Type B pancreatic cell (in vitro differentiated cells): ENCODE results near the gene SMIM24. TPM values are rescaled to one million over a fixed set of nuclear protein-coding genes. Genes with fewer than 3 reads are reported as not detected.
"Not testable (repeated sequence)": the region's sequence is repeated elsewhere in the genome, so short reads cannot be mapped to it uniquely, and the experiment has no call there.

ENCODE experiments used
- DNase-seq: peaks from one replicate; pipeline ENCODE4 v3.0.0; 2021; ENCODE audit warnings: mixed read lengths; ENCODE audit not compliant: unreplicated experiment; ENCODE audit errors: extremely low spot score
- H3K27ac Mint-ChIP-seq: 2 replicates; pipeline ENCODE4 v1.8.0; 2021; ENCODE audit warnings: mild to moderate bottlenecking, mixed read lengths
- H3K27me3 Mint-ChIP-seq: 2 replicates; pipeline ENCODE4 v1.8.0; 2021; ENCODE audit warnings: mixed read lengths
- H3K36me3 Mint-ChIP-seq: 2 replicates; pipeline ENCODE4 v1.8.0; 2021; ENCODE audit warnings: mixed read lengths
- H3K4me1 Mint-ChIP-seq: one replicate; pipeline ENCODE4 v1.8.0; 2021; ENCODE audit warnings: mixed read lengths; ENCODE audit not compliant: unreplicated experiment
- H3K4me3 Mint-ChIP-seq: 2 replicates; pipeline ENCODE4 v1.8.0; 2021; ENCODE audit warnings: mild to moderate bottlenecking, mixed read lengths
- H3K9me3 Mint-ChIP-seq: 2 replicates; pipeline ENCODE4 v1.8.0; 2021; ENCODE audit warnings: mixed read lengths
- CTCF ChIP-seq: fragments of 200-600 bp; sonication (generic); conservative IDR thresholded peaks from 2 replicates; pipeline ENCODE4 v1.5.0; 2021; ENCODE audit warnings: antibody characterized with exemption, mild to moderate bottlenecking
- long read RNA-seq: library from polyadenylated mRNA; unstranded; transcript quantifications from one replicate; pipeline ENCODE4 v2.0.0, GENCODE V29; 2020
- total RNA-seq: library from RNA; stranded (reverse); gene quantifications from 2 replicates; pipeline ENCODE4 v1.2.1, GENCODE V29; 2021; ENCODE audit warnings: low replicate concordance

Gene SMIM24
- total RNA-seq, result 7.0 and 21.9 TPM in 2 replicates
- long read RNA-seq, transcript SMIM24-201 (4 exons, 1,329 nt), result major isoform, 12 of 13 reads
- long read RNA-seq, partial matches to known transcripts, result 0 of 13 reads
- long read RNA-seq, other reads (novel, unspliced or antisense), result 1 of 13 reads

- Mint-ChIP-seq H3K4me3 (no peak within 1 kb of the TSS), H3K27me3 (peaks cover 15% of the 10 kb centered on the region), H3K36me3 (no peaks in the 10 kb centered on the region), H3K4me1 (no peaks in the 10 kb centered on the region), H3K9me3 (no peaks in the 10 kb centered on the region), H3K27ac (no peak within 1 kb of the TSS)
- no peak for TF ChIP-seq CTCF
- DNase-seq, result no peak
Measured at GRCh38 chr19:3480383-3481091, at the start of gene SMIM24. Gene SMIM24, minus strand, starts transcription at chr19:3480525. Its CDS starts 62 bp downstream, at chr19:3480463.

- not testable (repeated sequence) for H3K9me3 Mint-ChIP-seq, H3K4me1 Mint-ChIP-seq, H3K4me3 Mint-ChIP-seq, DNase-seq, H3K36me3 Mint-ChIP-seq, H3K27ac Mint-ChIP-seq, H3K27me3 Mint-ChIP-seq
Measured at GRCh38 chr19:3529299-3529698, 49.0 kb upstream of the SMIM24 start.

DNA sequence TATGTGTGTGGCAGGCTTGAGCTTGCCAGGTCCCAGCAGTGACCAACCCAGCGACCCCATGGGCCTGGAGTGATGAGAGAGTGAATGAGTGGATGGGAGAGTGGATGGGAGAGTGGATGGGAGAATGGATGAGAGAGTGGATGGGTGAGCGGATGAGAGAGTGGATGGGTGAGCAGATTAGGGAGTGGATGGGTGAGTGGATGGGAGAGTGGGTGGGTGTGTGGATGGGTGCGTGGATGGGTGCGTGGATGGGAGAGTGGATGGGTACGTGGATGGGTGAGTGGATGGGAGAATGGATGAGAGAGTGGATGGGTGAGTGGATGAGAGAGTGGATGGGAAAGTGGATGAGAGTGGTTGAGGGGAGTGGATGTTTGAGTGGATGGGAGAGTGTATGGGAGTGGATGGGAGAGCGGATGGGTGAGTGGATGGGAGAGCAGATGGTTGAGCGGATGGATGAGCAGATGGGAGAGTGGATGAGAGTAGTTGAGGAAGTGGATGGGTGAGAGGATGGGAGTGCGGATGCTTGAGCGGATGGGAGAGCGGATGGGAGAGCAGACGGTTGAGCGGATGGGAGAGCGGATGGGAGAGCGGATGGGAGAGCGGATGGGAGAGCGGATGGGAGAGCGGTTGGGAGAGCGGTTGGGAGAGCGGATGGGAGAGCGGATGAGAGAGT is 48.4 kb upstream of the SMIM24 start:
- Mint-ChIP-seq H3K9me3 (no peaks in the 10 kb centered on the region), H3K4me1 (no peaks in the 10 kb centered on the region), H3K27ac (no peak overlapping the region), H3K36me3 (no peaks in the 10 kb centered on the region), H3K4me3 (no peak overlapping the region), H3K27me3 (no peaks in the 10 kb centered on the region)
- DNase-seq, result no peak
- TF ChIP-seq CTCF, result no peak

DNA sequence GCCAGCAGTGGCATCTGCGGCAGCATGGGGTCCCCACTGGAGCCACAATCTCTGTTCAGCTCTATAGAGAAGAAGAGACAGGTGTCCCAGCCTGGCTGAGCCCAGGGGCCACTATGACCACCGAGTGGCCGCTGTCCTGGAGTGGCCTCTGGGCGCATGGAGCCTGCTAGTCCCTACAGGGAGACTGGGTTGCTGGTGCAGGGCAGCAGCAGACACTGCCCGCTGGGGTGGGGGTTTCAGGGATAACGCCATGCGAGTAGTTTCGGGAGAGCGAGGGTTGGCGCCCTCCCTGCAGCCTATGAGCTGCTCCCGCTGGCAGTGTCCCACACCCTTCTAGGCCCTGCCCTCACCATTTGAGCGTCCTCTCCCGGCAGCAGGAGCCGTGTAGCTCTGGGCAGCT is 47.8 kb upstream of the SMIM24 start:
- no peak for TF ChIP-seq CTCF
- no peak overlapping the region for H3K27ac Mint-ChIP-seq
- no peaks in the 10 kb centered on the region for H3K9me3 Mint-ChIP-seq
- no peaks in the 10 kb centered on the region for H3K27me3 Mint-ChIP-seq
- no peaks in the 10 kb centered on the region for H3K4me1 Mint-ChIP-seq
- no peaks in the 10 kb centered on the region for H3K36me3 Mint-ChIP-seq
- H3K4me3 Mint-ChIP-seq, result no peak overlapping the region
- no peak for DNase-seq

- Mint-ChIP-seq H3K27ac (no peak overlapping the region), H3K36me3 (no peaks in the 10 kb centered on the region), H3K9me3 (no peaks in the 10 kb centered on the region), H3K27me3 (no peaks in the 10 kb centered on the region), H3K4me1 (no peaks in the 10 kb centered on the region), H3K4me3 (no peak overlapping the region)
- TF ChIP-seq CTCF, result no peak
- no peak for DNase-seq
Measured at GRCh38 chr19:3527238-3527910, 47.0 kb upstream of the SMIM24 start.
